Lung (tissue), 12 donors: ENCODE results near the gene LRTM2. TPM values are rescaled to one million over a fixed set of nuclear protein-coding genes. Genes with fewer than 3 reads are reported as not detected.

Experiments
- ATAC-seq: fragments of 200-7000 bp; cut with Tn5 transposase; one replicate; pipeline ENCODE4 v1.9.1; 2020; ENCODE audit warnings: moderate number of reproducible peaks; ENCODE audit not compliant: insufficient read depth, low FRiP score
- DNase-seq, 3 donors: peaks; one replicate each; pipeline ENCODE4 v3.0.0-alpha.2; 2013 to 2017
- H3K27ac ChIP-seq, 2 donors: one replicate each; pipeline ENCODE4 v1.5.1; 2013; ENCODE audit warnings: mild to moderate bottlenecking in 2 of 2, moderate library complexity in 2 of 2, control low read depth in 1 of 2, inconsistent platforms in 1 of 2, low read depth in 1 of 2, low read length in 1 of 2
- H3K27me3 ChIP-seq, 3 donors: one replicate each; pipeline ENCODE4 v1.5.1; 2013; ENCODE audit warnings: low read length in 2 of 3; ENCODE audit not compliant: control insufficient read depth in 3 of 3, insufficient read depth in 3 of 3
- H3K36me3 ChIP-seq, 4 donors: one replicate each; pipeline ENCODE4 v1.5.1; 2013; ENCODE audit warnings: low read length in 4 of 4, mild to moderate bottlenecking in 1 of 4, moderate library complexity in 1 of 4; ENCODE audit not compliant: control insufficient read depth in 4 of 4, insufficient read depth in 4 of 4
- H3K4me1 ChIP-seq, 5 donors: one replicate each; pipeline ENCODE4 v1.5.1; 2013; ENCODE audit warnings: low read length in 5 of 5, mild to moderate bottlenecking in 2 of 5, moderate library complexity in 1 of 5; ENCODE audit not compliant: control insufficient read depth in 5 of 5, insufficient read depth in 5 of 5
- H3K4me3 ChIP-seq: one replicate; pipeline ENCODE4 v1.5.1; 2013; ENCODE audit warnings: mild to moderate bottlenecking, control low read depth, moderate library complexity
- H3K9ac ChIP-seq, 2 donors: one replicate each; pipeline ENCODE4 v1.5.1; 2013; ENCODE audit warnings: low read length in 2 of 2, control low read depth in 1 of 2; ENCODE audit not compliant: insufficient read depth in 1 of 2
- H3K9me3 ChIP-seq, 4 donors: one replicate each; pipeline ENCODE4 v1.5.1; 2013; ENCODE audit warnings: low read length in 3 of 4, mild to moderate bottlenecking in 1 of 4, moderate library complexity in 1 of 4; ENCODE audit not compliant: control insufficient read depth in 4 of 4, insufficient read depth in 3 of 4
- CTCF ChIP-seq: IDR thresholded peaks from 2 replicates; pipeline ENCODE4 v1.5.1; 2012; ENCODE audit warnings: mild to moderate bottlenecking; ENCODE audit errors: control extremely low read depth, extremely low read depth
- WGBS, 2 donors: extraction: QIAGEN DNeasy Blood & Tissue Kit; methylation state at CpG; one replicate each; pipeline ENCODE4 v1.1.7; 2013; 5-methylcytosine and 5-hydroxymethylcytosine counted together
- polyA plus RNA-seq, 2 donors: library from polyadenylated mRNA; stranded (reverse); fragments of 200-250 nt; gene quantifications; one replicate each; pipeline ENCODE4 v1.2.1, GENCODE V29; 2013
- total RNA-seq, 2 donors: library from RNA; depleted of rRNA in 1 of 2; stranded (reverse); fragments of >200 nt in 1 of 2; gene quantifications; one replicate each; pipeline ENCODE4 v1.2.1, GENCODE V29; 2014 to 2021
- donor health status: control.
- donor health status: control.
- donor health status: Bipolar disorder and iron deficiency.
- donor health status: healthy.
- donor health status: DM: yes; HTN: yes; CAD: no.

LRTM2 gene
- total and polyA plus RNA-seq, 4 donors = 0.01 to 0.06 TPM; not detected in 2

- H3K4me1 ChIP-seq = no peaks in the 10 kb centered on the region
- 88 to 94% methylated on average over 6 of the region's 6 CpGs for WGBS, 2 donors
- H3K9ac ChIP-seq = no peak overlapping the region
- peaks cover 0 to 5% (median 0%) of the 10 kb centered on the region in 3 donors for H3K27me3 ChIP-seq
- H3K4me3 ChIP-seq = no peak overlapping the region
- ATAC-seq (no peak), DNase-seq (no peak)
- peaks cover 0 to 9% (median 0%) of the 10 kb centered on the region in 4 donors for H3K9me3 ChIP-seq
- no peak overlapping the region for H3K27ac ChIP-seq
- no peak for TF ChIP-seq CTCF
- no peaks in the 10 kb centered on the region for H3K36me3 ChIP-seq
Observed at GRCh38 chr12:1872001-1872400, 51.6 kb downstream of the LRTM2 start.

- peaks cover 0 to 9% (median 0%) of the 10 kb centered on the region in 4 donors for H3K9me3 ChIP-seq
- 87 to 96% methylated on average over 7 of the region's 7 CpGs for WGBS, 2 donors
- H3K27ac ChIP-seq = no peak overlapping the region
- ATAC-seq = no peak
- no peak overlapping the region for H3K4me3 ChIP-seq
- peaks cover 0 to 5% (median 0%) of the 10 kb centered on the region in 3 donors for H3K27me3 ChIP-seq
- H3K36me3 ChIP-seq = no peaks in the 10 kb centered on the region
- DNase-seq = no peak
- no peaks in the 10 kb centered on the region for H3K4me1 ChIP-seq
- H3K9ac ChIP-seq = no peak overlapping the region
- no peak for TF ChIP-seq CTCF
Observed at GRCh38 chr12:1872448-1872847, 52.1 kb downstream of the LRTM2 start.

DNA sequence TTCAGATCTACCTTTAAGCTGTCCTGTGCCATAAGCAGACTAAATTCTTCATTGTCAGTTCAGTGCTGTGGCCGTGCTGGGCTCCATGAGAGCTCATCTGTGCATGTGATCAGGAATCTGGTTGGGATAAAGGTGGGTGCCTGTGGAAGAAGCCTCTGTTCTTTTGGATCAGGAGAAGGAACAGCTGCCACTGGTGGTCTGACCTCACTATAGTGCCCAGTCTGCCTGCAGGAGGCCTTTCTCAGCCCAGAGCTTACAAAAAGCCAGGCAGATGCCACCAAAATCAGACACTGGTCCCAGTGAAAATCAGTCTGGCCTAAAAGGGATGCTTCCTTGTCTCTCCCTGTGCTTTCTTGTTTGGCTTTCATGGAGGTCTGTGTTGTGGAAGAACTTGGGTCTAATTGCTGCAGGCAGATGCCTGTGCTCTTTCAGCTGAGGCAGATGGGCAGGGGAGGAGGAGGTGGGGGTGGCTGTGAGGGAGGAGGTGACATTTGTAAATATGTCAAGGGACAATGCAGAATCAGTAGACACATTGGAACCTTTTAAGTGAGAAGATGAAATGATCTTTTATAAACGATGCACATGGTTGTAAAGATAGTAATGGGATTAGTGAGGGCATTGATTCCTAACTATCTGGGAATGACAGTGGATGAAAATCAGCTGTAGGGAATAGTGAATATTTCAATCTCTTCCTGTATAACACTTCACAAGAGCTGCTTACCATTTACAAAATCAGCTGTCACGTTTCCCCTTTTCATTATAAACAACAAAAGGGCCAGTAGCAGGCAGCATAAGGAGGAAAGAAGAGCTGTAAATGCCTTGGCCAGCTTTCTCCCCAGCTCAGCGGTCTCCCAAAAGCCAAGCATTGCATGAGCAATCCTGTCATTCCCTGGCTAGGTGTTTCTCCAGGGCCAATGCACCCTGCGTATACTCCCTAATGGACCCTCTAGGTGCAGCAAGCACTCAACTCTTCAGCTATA is 53.5 kb downstream of the LRTM2 start:
- peaks cover 0 to 5% (median 0%) of the 10 kb centered on the region in 3 donors for H3K27me3 ChIP-seq
- H3K27ac ChIP-seq = no peak overlapping the region
- peaks cover 0 to 9% (median 0%) of the 10 kb centered on the region in 4 donors for H3K9me3 ChIP-seq
- H3K36me3 ChIP-seq = no peaks in the 10 kb centered on the region
- no peak overlapping the region for H3K4me3 ChIP-seq
- ATAC-seq = no peak
- no peaks in the 10 kb centered on the region for H3K4me1 ChIP-seq
- peak in 1 of 3 donors; percentile 6 for DNase-seq
- no peak overlapping the region for H3K9ac ChIP-seq
- WGBS, 2 donors = 69 to 74% methylated on average over 5 of the region's 5 CpGs
- no peak for TF ChIP-seq CTCF
